ENCODE results near the gene CNTN4.

DNA sequence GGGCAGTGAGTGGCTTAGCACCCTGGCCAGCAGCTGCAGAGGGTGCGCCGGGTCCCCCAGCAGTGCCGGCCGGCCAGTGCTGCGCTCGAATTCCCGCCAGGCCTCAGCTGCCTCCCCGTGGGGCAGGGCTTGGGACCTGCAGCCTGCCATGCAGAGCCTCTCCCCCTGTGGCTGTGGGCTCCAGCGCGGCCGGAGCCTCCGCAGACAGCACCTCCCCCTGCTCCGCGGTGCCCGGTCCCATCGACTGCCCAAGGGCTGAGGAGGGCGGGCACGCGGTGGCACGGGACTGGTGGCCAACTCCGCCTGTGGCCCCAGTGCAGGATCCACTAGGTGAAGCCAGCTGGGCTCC, 386.3 kb downstream of the CNTN4 start:
- TF ChIP-seq JUN (IDR thresholded peaks at IDR 0.05; ENCODE audit: borderline replicate concordance, insufficient read depth, insufficient read length, low read depth) (no peak), POLR2A (IDR thresholded peaks at IDR 0.05; ENCODE audit: low read depth, low read length) (no peak), MYC (IDR thresholded peaks at IDR 0.05; ENCODE audit: low read depth, low read length) (no peak)
- TF ChIP-seq, protein P1, sequence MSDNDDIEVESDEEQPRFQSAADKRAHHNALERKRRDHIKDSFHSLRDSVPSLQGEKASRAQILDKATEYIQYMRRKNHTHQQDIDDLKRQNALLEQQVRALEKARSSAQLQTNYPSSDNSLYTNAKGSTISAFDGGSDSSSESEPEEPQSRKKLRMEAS (IDR thresholded peaks at IDR 0.05; ENCODE audit: insufficient read depth, insufficient read length) = no peak
- TF ChIP-seq, protein P2, sequence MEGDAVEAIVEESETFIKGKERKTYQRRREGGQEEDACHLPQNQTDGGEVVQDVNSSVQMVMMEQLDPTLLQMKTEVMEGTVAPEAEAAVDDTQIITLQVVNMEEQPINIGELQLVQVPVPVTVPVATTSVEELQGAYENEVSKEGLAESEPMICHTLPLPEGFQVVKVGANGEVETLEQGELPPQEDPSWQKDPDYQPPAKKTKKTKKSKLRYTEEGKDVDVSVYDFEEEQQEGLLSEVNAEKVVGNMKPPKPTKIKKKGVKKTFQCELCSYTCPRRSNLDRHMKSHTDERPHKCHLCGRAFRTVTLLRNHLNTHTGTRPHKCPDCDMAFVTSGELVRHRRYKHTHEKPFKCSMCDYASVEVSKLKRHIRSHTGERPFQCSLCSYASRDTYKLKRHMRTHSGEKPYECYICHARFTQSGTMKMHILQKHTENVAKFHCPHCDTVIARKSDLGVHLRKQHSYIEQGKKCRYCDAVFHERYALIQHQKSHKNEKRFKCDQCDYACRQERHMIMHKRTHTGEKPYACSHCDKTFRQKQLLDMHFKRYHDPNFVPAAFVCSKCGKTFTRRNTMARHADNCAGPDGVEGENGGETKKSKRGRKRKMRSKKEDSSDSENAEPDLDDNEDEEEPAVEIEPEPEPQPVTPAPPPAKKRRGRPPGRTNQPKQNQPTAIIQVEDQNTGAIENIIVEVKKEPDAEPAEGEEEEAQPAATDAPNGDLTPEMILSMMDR (IDR thresholded peaks at IDR 0.05; ENCODE audit: extremely low read depth in 1 of 2, insufficient read depth in 1 of 2, low read depth in 1 of 2, low read length in 2 of 2) = no peak

All from endothelial cell of umbilical vein (primary cell).